GM23338 (cell line): ENCODE measurements around the gene PTPRN2. TPM values are rescaled to one million over a fixed set of nuclear protein-coding genes. Genes with fewer than 3 reads are reported as not detected.

ENCODE experiments used
- CREB1 ChIP-seq: fragments of 250-450 bp; sonication (Bioruptor Pico); IDR thresholded peaks from 2 replicates; pipeline ENCODE4 v1.5.0; 2020; ENCODE audit warnings: low read depth, mild to moderate bottlenecking, moderate library complexity
- ETS1 ChIP-seq: IDR thresholded peaks from 2 replicates; pipeline ENCODE4 v1.6.1; 2016; ENCODE audit warnings: antibody characterized with exemption
- JUNB ChIP-seq: IDR thresholded peaks from one replicate; pipeline ENCODE4 v1.6.1; 2016; ENCODE audit warnings: antibody characterized with exemption; ENCODE audit not compliant: unreplicated experiment
- NANOG ChIP-seq: IDR thresholded peaks from 2 replicates; pipeline ENCODE4 v1.6.1; 2016; ENCODE audit warnings: antibody characterized with exemption, borderline replicate concordance
- REST ChIP-seq: IDR thresholded peaks from one replicate; pipeline ENCODE4 v1.6.1; 2018; ENCODE audit warnings: antibody characterized with exemption; ENCODE audit not compliant: unreplicated experiment
- ZNF114 ChIP-seq: fragments of 250-450 bp; sonication (Bioruptor Pico); IDR thresholded peaks from 2 replicates; pipeline ENCODE4 v1.5.0; 2020; ENCODE audit warnings: mild to moderate bottlenecking, moderate library complexity
- ZNF462 ChIP-seq: fragments of 250-450 bp; sonication (Bioruptor Pico); IDR thresholded peaks from 2 replicates; pipeline ENCODE4 v1.5.0; 2020; ENCODE audit warnings: mild to moderate bottlenecking, moderate library complexity
- polyA plus RNA-seq: library from polyadenylated mRNA; unstranded; fragments of >200 nt; fragmentation: Nextera tagmentation; extraction: Ambion mirVana; gene quantifications from 2 replicates; pipeline ENCODE4 v1.2.1, GENCODE V29; 2016
- total RNA-seq: library from RNA; depleted of rRNA; stranded (reverse); fragments of >200 nt; shearing (Covaris generic); gene quantifications from 2 replicates; pipeline ENCODE4 v1.2.3, GENCODE V29; 2014

The PTPRN2 gene
- total and polyA plus RNA-seq, 2 experiments from 2014 or later: 0.87 to 4.0 TPM

- TF ChIP-seq ZNF462: no peak
- no peak for TF ChIP-seq ETS1
- no peak for TF ChIP-seq NANOG
- no peak for TF ChIP-seq CREB1 (CRISPR knock-in tag)
- TF ChIP-seq JUNB: no peak
- no peak for TF ChIP-seq REST
- no peak for TF ChIP-seq ZNF114
These were observed 773.6 kb downstream of the PTPRN2 start (continued) for GRCh38 chr7:157813741-157814661.
